GM21723 (cell line): Measurements from ENCODE around the gene AP3D1.
"Not testable (repeated sequence)": the region's sequence is repeated elsewhere in the genome, so short reads cannot be mapped to it uniquely, and the experiment has no call there.

Source experiments
- ATAC-seq: cut with Tn5 transposase; IDR thresholded peaks from one replicate; pipeline ENCODE4 v1.9.1; 2021; ENCODE audit warnings: mild to moderate bottlenecking, moderate library complexity; ENCODE audit not compliant: unreplicated experiment

Gene AP3D1

DNA sequence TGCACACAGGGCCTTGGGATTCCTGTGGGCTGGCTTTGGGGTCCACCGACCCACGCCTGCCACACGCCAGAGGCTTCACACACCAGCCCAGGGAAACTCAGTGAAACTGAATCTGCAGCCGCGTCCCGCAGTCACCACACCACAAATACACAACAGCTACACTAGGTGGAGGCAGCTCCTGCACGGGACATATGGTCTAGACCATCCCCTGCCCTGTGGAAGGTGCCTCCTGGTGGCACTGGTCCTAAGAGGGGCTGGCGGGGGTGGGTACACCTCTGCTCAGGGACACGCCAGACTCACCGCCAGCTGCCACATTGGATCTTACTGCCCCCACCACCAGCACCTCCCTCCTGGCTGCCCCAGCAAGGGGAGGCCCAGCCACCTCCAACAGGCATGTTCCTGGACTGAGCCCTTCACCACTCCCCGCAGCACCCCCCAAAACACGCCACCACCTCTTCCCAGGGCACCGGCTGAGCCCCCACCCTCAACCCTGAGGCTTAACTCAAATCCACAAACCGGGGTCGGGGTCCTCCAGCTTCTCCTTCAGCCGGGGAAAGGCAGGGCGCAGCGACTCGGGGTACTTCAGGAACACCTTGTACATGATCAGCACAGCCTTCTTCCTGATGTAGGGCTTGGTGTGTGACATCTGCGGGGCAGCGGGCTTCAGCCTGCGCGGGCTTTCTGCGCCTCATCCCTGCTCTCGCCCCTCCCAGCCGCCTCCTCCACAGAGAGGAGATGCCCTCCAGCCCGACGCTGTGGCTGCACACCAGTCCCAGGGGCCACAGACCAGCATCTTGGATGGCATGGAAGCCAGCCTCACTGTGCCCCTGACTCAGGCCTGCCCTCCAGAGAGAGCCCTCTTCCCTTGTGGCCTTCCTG is 21.2 kb downstream of the AP3D1 start:
- no peak for ATAC-seq

DNA sequence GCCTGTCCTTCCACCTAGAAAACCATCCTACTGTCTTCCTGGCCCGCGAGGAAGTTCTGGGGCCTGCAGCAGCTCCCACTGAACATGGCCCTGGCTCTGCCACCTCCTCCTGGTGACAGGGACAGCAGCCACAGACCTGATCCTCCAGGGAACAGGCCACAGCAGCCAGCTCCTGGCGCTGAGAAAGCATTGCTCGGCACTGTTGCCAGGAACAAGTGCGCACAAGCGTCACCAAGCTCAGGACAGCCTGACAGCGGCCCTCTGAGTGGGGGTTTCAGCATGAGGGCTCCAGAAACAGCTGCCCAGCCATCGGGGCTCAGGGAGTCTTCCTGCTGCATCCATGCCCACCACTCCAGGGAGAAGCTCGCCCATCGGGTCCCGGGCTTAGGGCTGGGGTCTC is 21.9 kb downstream of the AP3D1 start:
- ATAC-seq, result no peak

DNA sequence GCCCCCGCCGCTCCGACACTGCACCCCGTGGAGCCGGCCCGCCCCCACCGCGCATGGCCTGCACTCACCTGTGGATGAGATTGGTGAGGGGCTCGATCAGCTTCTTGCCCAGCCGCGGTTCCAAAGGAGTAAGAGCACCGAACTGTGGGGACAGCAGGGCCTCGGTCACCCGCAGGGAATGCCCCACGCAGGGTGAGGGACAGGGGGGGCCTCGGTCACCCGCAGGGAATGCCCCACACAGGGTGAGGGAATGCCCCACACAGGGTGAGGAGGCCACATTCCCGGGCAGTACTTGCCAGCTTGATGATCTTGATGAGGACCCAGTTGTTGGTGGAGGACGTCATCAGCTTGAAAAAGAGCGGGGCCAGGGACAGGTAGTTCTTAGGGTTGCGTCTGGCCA is 22.3 kb downstream of the AP3D1 start:
- ATAC-seq, result no peak

DNA sequence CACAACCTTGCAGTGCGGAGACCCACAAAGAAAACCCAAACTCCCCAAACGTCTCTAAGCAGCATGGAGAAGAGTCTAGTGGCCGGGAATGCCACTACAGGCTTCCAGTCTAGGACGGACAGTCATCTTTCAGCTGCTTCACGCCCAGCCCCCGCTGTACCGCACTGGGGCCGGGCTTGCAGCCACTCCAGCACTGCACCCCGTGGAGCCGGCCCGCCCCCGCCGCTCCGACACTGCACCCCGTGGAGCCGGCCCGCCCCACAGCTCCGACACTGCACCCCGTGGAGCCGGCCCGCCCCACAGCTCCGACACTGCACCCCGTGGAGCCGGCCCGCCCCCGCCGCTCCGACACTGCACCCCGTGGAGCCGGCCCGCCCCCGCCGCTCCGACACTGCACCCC is 23.1 kb downstream of the AP3D1 start:
- ATAC-seq, result not testable (repeated sequence)

DNA sequence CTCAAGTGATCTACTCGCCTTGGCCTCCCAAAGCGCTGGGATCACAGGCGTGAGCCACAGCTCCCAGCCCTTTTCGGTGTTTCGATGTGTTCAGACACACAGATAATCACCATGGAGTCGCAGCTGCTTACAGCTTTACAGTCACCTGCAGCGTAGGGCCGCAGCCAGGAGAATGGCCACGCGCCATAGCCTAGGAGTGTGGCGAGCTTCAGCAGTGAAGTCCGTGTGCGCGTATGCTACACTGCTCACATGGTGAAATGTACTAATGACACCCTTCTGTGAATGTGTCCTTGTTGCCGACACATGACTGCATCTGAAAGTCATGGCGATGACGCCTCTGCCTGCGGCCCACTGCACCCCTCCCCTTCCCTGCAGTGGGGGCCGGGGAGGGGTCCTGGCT is 23.6 kb downstream of the AP3D1 start:
- ATAC-seq, result no peak

DNA sequence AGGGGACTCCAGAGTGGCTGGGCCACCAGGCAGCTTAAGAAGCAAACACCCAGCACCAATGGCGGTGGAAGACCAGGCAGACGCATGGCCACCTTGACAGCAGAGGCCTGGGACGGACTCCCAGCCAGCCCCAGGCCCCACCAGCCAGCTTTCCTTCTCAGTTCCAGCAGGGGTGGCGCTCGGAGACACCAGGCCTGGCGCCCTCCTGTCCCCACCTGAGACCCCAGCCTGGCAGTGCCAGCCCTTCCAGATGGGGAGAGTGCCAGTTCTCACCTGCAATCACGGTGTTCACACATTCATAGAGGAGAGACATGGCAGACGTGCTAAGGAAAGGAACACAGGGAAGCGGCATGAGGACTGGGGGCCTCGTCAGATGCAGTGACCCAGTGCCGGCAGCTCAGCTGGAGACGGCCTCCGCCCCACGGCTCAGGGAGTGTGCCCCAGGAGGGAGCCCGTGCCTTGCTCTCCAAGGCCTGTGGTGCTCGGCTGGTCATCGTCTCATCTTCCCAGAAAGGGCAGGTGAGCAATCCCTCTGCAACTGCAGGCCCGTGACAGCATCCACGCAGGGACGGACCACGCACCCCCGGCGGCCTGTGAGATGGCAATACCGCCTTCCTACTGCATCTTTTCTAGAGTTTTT is 24.4 kb downstream of the AP3D1 start:
- ATAC-seq, result no peak

DNA sequence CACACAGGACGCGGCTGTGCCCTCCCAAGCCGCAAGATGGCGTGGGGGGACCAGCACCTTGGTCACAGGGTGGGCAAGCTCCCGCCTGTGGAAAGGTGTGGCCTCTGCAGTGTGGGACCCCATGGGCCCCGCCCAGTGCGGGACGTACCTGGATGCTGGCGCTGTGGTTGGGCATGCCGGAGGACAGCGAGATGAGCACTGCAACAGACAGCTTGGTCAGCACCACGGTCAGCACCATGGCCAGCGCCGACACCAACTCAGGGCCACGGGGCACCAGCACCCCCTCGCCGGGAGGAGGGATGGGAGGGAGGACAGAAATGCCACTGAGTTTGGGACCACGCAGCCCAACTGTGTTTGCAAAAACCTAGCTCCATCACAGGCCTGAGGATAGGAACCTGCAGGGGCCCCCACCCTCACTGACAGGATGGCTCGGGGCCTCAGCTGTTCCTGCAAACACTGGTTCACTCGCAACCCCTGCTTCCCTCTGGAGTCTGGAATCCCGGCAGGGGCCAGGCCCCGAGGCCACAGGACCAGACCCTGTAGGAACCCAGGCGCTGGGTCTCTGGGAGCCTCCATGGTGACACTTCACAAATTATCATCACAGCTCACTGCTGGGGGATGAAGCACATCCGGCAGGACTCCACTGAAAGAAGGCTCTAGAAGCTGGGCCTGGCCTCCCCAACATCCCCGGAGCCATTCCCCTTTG is 27.5 kb downstream of the AP3D1 start:
- ATAC-seq, result no peak

DNA sequence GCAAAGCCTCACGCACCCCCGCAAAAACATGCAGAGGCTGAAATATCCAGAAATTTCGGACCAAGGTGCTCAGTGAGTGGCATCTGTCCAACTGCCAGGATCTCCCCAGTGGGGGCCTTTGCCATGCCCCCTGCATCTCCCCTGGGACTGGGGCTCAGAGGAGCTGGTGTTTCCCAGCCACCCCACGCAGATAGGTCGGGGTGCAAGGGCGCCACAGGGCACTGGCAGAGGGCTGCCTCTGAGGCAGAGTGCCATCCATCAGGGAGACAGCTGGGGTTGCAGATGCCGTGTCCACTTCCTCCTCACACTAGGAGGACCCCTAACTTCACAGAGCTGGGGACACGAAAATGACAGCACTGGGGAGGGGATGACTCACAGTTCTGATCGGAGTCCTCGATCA is 28.4 kb downstream of the AP3D1 start:
- ATAC-seq, result no peak

DNA sequence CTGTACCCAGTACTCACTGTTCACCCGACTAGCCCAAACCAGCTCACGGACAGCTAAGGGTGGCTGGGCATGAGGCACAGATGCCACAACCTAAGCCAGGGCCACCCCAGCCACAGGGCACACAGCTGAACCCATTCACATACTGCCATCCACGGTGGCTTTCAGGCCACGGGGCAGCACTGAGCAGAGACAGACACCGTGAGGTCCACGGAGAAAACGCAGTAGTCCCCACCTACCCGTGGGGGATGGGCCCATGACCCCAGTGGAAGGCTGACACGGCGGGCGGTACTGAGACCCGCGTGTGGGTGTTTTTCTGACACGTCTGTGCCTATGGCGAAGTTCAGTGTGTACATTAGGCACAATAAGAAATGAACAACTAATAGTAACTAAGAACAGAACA is 29.1 kb downstream of the AP3D1 start:
- no peak for ATAC-seq

DNA sequence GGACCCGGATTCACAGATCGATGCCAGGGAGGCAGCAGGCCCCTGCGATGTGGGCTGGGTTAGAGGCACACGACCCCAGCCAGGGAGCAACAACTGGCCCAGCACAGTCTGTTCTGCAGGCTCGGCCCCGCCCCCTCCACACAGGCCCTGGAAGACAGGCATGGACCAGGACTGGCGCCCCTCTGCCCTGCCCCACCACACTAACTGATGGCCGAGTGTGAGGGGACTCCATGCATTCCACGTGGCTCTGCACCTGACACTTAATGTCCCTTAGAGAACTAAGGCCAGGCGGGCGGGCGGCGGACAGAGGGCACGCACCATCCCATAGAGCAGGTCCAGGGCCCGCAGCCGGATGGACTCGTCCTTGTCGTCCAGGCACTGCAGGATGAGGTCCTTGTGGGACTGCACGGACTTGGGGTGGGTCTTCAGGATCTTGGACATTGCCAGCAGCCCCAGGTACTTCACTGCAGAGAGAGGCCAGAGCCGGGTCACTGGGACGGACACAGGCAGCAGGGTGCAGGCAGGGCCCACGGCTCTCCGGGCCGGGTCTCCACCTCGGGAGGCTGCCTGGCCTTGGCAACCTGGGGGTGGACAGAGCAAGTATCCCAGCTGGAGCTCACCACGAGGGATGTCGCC is 29.8 kb downstream of the AP3D1 start:
- no peak for ATAC-seq

DNA sequence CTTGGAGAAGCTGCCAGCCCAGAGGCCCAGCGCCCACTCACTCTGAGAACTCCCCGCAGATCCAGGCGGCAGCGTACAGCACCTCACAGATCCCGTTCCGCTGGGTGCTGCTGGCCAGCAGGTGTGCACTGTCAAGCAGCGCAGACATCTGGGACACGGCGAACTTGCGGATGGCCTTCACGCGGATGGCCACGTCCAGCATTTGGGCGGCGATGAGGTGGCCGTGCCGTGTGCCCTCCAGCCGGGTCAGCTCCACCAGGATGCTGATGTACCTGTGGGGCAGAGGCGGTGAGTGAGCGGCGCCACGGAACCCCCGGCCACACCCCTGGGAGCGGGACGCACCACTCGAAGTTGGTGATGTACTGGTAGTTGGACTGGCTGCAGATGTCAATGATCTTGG is 30.5 kb downstream of the AP3D1 start:
- ATAC-seq, result no peak

DNA sequence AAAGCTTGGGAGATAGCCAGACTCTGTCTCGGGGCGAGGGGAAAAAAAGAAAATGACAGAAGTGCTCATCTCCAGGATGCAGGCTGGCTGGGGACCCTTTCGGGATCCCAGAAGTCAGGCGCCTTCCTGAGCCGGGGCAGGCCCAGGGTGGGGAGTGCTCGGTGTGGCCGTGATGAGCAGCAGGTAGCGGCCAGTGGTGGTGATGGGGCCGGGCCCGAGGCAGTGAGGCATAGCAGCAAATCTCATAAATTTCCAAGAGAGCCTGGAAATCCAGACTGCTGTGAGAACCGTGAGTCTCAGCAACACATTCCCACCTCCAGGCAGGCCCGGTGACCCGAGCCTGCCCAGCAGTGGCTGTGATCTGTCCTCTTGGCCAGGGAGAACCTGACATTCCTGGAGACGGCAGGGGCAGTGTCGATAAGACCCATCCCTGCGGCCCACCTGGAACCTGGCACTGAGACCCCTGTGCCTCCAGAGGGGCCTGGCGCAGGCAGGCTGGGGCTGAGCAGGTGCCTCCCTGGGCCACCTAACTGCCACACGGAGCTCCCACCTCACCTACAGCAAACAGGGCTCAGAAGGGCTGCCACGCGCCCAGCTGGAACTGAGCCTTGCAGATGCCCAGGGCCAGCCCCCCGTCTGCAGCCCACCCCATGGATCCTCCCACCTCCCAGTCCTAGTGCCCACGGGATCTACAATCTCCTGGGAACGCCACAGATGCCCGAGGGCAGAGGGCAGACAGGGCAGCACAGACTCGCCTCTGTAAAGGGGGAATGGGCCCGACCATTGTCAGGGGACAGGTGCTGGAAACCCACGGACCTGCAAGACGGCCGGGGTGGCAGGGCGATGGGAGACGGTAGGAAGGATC is 31.2 kb downstream of the AP3D1 start:
- no peak for ATAC-seq

DNA sequence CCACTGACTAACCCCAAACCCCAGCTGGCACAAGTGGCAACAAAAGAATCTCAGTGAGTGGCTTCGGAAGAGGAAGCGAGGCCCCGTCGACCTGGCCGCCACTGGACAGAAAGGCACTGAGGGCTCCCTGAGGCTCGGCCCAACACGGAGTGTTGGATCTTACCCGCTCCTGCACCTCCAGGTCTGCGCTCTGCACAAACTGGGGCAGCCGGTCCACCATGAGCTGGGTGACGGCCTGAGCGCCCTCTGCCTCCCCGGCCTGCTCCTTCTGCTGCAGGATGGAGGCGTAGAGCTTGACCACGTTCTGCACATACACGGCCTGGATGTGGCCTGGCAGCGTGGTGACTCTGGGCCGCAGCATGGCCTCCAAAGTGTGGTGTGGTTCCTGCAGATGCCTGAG is 32.9 kb downstream of the AP3D1 start:
- ATAC-seq, result no peak

DNA sequence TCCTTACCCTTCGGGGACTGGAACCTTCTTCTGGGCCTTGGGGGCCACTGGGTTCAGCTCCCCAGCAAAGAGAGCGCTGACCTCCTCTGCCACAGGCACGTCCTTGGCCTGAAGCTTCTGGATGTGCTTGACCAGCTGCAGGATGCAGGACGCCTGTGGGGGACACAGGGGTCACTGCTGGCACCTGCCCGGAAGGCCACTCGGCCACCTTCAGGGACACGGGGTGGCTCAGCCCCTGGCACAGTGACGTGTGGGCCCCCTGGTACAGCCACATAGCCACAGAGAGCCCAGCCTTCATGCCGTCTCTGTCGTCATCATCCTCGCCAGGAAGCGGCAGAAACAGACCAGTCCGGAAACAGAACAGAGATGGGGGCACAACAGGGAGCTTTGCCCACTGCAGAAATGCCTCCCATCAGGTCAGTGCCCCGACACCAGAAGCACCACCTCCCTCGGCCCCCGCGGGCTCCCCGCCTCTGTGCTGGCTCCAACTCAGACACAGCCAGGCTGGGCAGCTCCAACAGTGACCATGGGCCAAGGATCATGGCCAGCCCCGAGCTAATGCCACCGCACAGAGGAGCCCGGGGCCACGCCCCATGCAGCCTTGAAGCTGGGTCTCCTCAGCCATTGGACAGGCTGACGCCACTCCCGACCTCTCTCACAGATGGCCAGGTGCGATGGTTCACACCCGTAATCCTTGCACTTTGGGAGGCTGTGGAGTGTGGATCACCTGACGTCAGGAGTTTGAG is 34.0 kb downstream of the AP3D1 start:
- no peak for ATAC-seq

DNA sequence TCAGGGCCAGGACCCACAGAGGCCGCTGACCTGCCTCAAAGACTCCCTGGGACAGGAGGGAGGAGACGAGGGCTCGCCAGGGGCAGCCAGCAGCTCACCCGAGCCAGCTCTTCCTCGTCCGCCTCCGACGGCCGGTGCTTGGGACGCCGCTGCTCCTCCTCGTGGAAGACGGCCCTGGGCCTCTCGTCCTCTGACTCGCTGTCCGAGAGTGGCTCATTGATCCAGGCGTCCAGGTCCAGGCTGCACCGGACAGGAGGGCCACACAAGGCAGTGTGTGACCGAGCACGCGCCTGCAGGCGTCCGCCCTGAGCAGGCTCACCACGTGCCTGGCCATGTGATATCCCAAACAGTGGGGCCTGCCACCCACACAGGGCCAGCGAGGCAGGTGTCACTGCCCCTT is 34.9 kb downstream of the AP3D1 start:
- no peak for ATAC-seq

DNA sequence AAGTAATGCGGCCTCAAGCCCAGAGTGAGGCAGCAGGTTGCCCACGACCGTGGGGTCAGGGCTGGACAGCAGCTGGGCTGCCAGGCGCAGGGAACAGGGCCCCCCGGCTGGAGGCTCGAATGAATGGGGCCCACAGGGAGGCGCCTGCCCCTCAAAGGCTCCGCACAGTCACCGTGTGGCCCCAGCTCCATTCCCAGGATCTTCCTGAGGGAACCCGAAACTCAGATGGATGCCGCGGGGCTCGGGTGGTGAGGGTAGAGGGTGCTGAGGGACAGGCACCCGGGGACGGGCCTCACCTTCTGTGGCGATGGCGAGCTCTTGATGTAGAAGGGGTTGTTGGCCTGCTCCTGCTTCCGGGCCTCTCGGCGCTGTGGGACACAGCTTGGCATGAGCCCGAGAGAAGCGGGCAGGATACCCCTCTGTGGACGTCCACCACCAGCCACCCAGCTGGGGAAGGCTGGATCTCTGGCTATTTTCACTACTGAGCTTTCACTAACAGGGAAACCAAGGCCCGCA is 35.4 kb downstream of the AP3D1 start:
- no peak for ATAC-seq

DNA sequence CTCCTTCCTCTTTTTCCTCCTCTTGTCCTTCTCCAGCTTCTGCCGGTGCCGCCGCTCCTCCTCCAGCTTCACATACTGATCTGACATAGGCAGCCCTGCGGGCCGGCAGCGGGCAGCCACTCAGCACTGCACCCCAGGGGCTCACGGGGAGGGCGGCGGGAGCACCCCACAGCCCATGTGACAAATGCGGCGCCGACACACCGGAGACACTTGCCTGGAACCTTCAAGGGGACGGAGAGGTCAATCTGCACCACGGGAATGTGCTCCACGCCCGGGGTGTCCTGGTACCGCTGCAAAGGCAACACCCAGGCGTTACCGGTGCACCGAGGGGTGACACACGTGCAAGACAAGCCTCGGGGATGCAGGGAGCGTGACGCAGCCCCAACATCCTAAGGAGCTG is 36.0 kb downstream of the AP3D1 start:
- ATAC-seq, result no peak

DNA sequence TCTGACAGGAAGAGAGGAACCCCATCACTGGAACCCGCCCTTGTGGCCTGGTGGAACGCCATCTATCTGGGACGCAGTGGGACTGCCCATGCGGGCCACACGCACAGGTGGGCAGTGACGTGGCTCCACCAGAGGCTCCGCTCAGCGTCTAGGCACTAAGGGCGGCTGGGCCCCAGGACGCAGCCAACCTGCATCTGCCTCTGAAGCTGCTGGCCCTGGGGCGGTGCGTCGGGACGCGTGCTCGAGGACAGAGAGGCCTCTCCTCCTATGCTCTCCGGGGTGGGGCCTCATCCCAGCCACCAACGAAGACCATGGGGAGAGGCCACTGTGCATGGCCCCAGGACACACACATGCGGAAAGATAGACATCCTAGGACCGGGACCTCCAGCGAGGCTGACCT is 36.5 kb downstream of the AP3D1 start:
- no peak for ATAC-seq

DNA sequence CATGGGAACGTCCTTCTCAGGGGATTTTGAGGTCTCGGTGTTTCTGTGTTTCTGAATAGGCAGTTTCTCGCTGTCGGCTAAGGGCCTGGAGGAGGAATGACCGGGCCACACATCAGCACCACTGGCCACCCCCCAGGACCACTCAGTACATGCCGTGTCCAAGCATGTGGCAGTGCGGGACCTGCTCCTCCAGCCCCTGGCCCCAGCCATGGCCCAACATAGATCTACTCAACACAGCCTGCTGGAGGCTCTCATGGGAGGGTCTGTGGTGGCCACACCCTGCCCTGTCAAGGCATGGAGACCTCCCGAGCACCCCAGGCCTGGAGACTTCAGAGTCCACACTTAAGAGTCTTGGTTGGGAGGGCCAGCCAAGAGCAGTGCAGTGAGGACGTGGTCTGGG is 37.1 kb downstream of the AP3D1 start:
- ATAC-seq, result no peak
